Activated naive CD8-positive, alpha-beta T cell treated with anti-CD3 and anti-CD28 coated beads, Interleukin-2, amount 50 U/mL, for 16 hours (primary cell): ENCODE results near the gene GAK.
A peak's percentile ranks its signal among the peaks of the same experiment; 100 is the strongest.
"Not testable (repeated sequence)": the region's sequence is repeated elsewhere in the genome, so short reads cannot be mapped to it uniquely, and the experiment has no call there.

ENCODE experiments used
- DNase-seq: peaks from one replicate; pipeline ENCODE4 v3.0.0-alpha.2; 2020; ENCODE audit warnings: low read depth, low spot score

GAK gene

GRCh38 chr4:931960-932712, at the start of gene GAK, which contains the start of gene TMEM175:
Gene GAK, minus strand, starts transcription at chr4:932316. Its CDS starts 129 bp downstream, at chr4:932187.
Gene TMEM175, plus strand, starts transcription at chr4:932460. Its CDS starts 15,280 bp downstream, at chr4:947740.
- peak; percentile 85 for DNase-seq

GRCh38 chr4:978957-979701, 47.0 kb upstream of the GAK start:
- DNase-seq, result no peak

GRCh38 chr4:976016-976415, 43.9 kb upstream of the GAK start:
- DNase-seq, result not testable (repeated sequence)

GRCh38 chr4:974668-975067, 42.6 kb upstream of the GAK start:
- DNase-seq, result no peak

- peak; percentile 67 for DNase-seq
Observed at GRCh38 chr4:973431-974397, 41.6 kb upstream of the GAK start, which contains the start of gene DGKQ. Gene DGKQ, minus strand, starts transcription at chr4:973569. Its CDS starts 87 bp downstream, at chr4:973482.

GRCh38 chr4:972651-973424, 40.7 kb upstream of the GAK start:
- DNase-seq, result peak; percentile 14

- DNase-seq, result no peak
Observed at GRCh38 chr4:971666-972500, 39.8 kb upstream of the GAK start.

- DNase-seq, result no peak
Observed at GRCh38 chr4:970854-971520, 38.9 kb upstream of the GAK start.

- no peak for DNase-seq
Observed at GRCh38 chr4:970046-970745, 38.1 kb upstream of the GAK start.

GRCh38 chr4:968621-969394, 36.7 kb upstream of the GAK start:
- DNase-seq, result no peak

GRCh38 chr4:968221-968620, 36.1 kb upstream of the GAK start:
- DNase-seq, result no peak

- DNase-seq, result no peak
Observed at GRCh38 chr4:967113-968104, 35.3 kb upstream of the GAK start.

GRCh38 chr4:966266-967112, 34.4 kb upstream of the GAK start:
- DNase-seq, result no peak

GRCh38 chr4:965766-966134, 33.6 kb upstream of the GAK start:
- DNase-seq, result no peak

- DNase-seq, result no peak
Observed at GRCh38 chr4:965048-965765, 33.1 kb upstream of the GAK start.
